GM12891 (cell line): ENCODE data around the gene IFT57.
"Not testable (repeated sequence)": the region's sequence is repeated elsewhere in the genome, so short reads cannot be mapped to it uniquely, and the experiment has no call there.

Source experiments
- POLR2A ChIP-seq: IDR thresholded peaks from 2 replicates; pipeline ENCODE4 v1.6.1; 2011; ENCODE audit warnings: low read depth, low read length, control low read depth
- POLR2AphosphoS5 ChIP-seq: IDR thresholded peaks from 2 replicates; pipeline ENCODE4 v1.6.1; 2011; ENCODE audit warnings: low read depth, low read length, control low read depth
- POU2F2 ChIP-seq: IDR thresholded peaks from 2 replicates; pipeline ENCODE4 v1.6.1; 2011; ENCODE audit warnings: low read depth, mild to moderate bottlenecking, control low read depth, low read length, moderate library complexity
- SPI1 ChIP-seq: IDR thresholded peaks from 2 replicates; pipeline ENCODE4 v1.6.1; 2011; ENCODE audit warnings: low read depth, low read length, control low read depth
- TAF1 ChIP-seq: IDR thresholded peaks from 2 replicates; pipeline ENCODE4 v1.6.1; 2011; ENCODE audit warnings: low read depth, low read length, control low read depth

GRCh38 chr3:108268235-108268634 is 46.0 kb upstream of the IFT57 start:
- not testable (repeated sequence) for TF ChIP-seq POLR2AphosphoS5, POLR2A, TAF1, POU2F2, SPI1
